Rectal smooth muscle tissue (tissue), 1 donor: ENCODE measurements around the gene FCGR3A.
"Not testable (repeated sequence)": the region's sequence is repeated elsewhere in the genome, so short reads cannot be mapped to it uniquely, and the experiment has no call there.

Experiments
- H3K27ac ChIP-seq: one replicate; pipeline ENCODE4 v1.7.0; 2013; ENCODE audit warnings: low read depth, low read length, inconsistent platforms
- H3K27me3 ChIP-seq: one replicate; pipeline ENCODE4 v1.7.0; 2013; ENCODE audit warnings: low read length; ENCODE audit not compliant: control insufficient read depth, insufficient read depth
- H3K36me3 ChIP-seq: one replicate; pipeline ENCODE4 v1.7.0; 2013; ENCODE audit warnings: low read length; ENCODE audit not compliant: control insufficient read depth, insufficient read depth
- H3K4me1 ChIP-seq: one replicate; pipeline ENCODE4 v1.7.0; 2013; ENCODE audit warnings: low read length; ENCODE audit not compliant: control insufficient read depth, insufficient read depth
- H3K4me3 ChIP-seq: one replicate; pipeline ENCODE4 v1.7.0; 2013; ENCODE audit warnings: low read length
- H3K9ac ChIP-seq: one replicate; pipeline ENCODE4 v1.7.0; 2013; ENCODE audit warnings: low read length

FCGR3A gene

GRCh38 chr1:161579856-161580507, 30.4 kb upstream of the FCGR3A start:
- not testable (repeated sequence) for H3K4me3 ChIP-seq, H3K36me3 ChIP-seq, H3K27me3 ChIP-seq, H3K4me1 ChIP-seq, H3K9ac ChIP-seq, H3K27ac ChIP-seq

GRCh38 chr1:161576676-161577075, 27.1 kb upstream of the FCGR3A start:
- H3K36me3 ChIP-seq, H3K4me3 ChIP-seq, H3K4me1 ChIP-seq, H3K27me3 ChIP-seq, H3K9ac ChIP-seq, H3K27ac ChIP-seq: not testable (repeated sequence)

GRCh38 chr1:161571703-161572102, 22.1 kb upstream of the FCGR3A start:
- H3K27ac ChIP-seq, H3K27me3 ChIP-seq, H3K9ac ChIP-seq, H3K4me3 ChIP-seq, H3K36me3 ChIP-seq, H3K4me1 ChIP-seq: not testable (repeated sequence)

GRCh38 chr1:161566602-161566960, 17.0 kb upstream of the FCGR3A start:
- not testable (repeated sequence) for H3K27ac ChIP-seq, H3K36me3 ChIP-seq, H3K4me1 ChIP-seq, H3K4me3 ChIP-seq, H3K9ac ChIP-seq, H3K27me3 ChIP-seq

- not testable (repeated sequence) for H3K4me1 ChIP-seq, H3K4me3 ChIP-seq, H3K9ac ChIP-seq, H3K27me3 ChIP-seq, H3K27ac ChIP-seq, H3K36me3 ChIP-seq
These were observed 13.9 kb upstream of the FCGR3A start for GRCh38 chr1:161563522-161563921.

GRCh38 chr1:161562441-161562840, 12.8 kb upstream of the FCGR3A start:
- not testable (repeated sequence) for H3K36me3 ChIP-seq, H3K4me1 ChIP-seq, H3K4me3 ChIP-seq, H3K27me3 ChIP-seq, H3K9ac ChIP-seq, H3K27ac ChIP-seq

- not testable (repeated sequence) for H3K27ac ChIP-seq, H3K27me3 ChIP-seq, H3K4me1 ChIP-seq, H3K9ac ChIP-seq, H3K36me3 ChIP-seq, H3K4me3 ChIP-seq
These were observed 11.5 kb upstream of the FCGR3A start for GRCh38 chr1:161560960-161561715.

- not testable (repeated sequence) for H3K27me3 ChIP-seq, H3K4me3 ChIP-seq, H3K36me3 ChIP-seq, H3K9ac ChIP-seq, H3K4me1 ChIP-seq, H3K27ac ChIP-seq
These were observed 8.2 kb upstream of the FCGR3A start for GRCh38 chr1:161557506-161558450.

GRCh38 chr1:161556990-161557389, 7.4 kb upstream of the FCGR3A start:
- H3K4me1 ChIP-seq, H3K27ac ChIP-seq, H3K27me3 ChIP-seq, H3K36me3 ChIP-seq, H3K9ac ChIP-seq, H3K4me3 ChIP-seq: not testable (repeated sequence)

- not testable (repeated sequence) for H3K36me3 ChIP-seq, H3K4me1 ChIP-seq, H3K27ac ChIP-seq, H3K4me3 ChIP-seq, H3K27me3 ChIP-seq, H3K9ac ChIP-seq
These were observed 6.5 kb upstream of the FCGR3A start for GRCh38 chr1:161556143-161556542.

GRCh38 chr1:161554815-161555417, 5.3 kb upstream of the FCGR3A start:
- not testable (repeated sequence) for H3K9ac ChIP-seq, H3K4me3 ChIP-seq, H3K4me1 ChIP-seq, H3K36me3 ChIP-seq, H3K27me3 ChIP-seq, H3K27ac ChIP-seq

- H3K9ac ChIP-seq, H3K27ac ChIP-seq, H3K4me3 ChIP-seq, H3K36me3 ChIP-seq, H3K27me3 ChIP-seq, H3K4me1 ChIP-seq: not testable (repeated sequence)
These were observed 4.7 kb upstream of the FCGR3A start for GRCh38 chr1:161554340-161554739.
